Measurements from ENCODE around the gene MATN1.

The MATN1 gene

GRCh38 chr1:30745834-30746208, 22.4 kb upstream of the MATN1 start:
- ChIA-PET CTCF (interaction anchor here (0.6 kb wide), 1 partner anchor 1429 kb away, joined by 4 read pairs; no protein-coding TSS in a partner anchor), POLR2A (ENCODE audit: low non-redundant PET) (no interaction called here)
- H3K27ac ChIP-seq = peak overlapping the region; percentile 81
- no peak for DNase-seq (ENCODE audit: low spot score)
- TF ChIP-seq CTCF (conservative IDR thresholded peaks at IDR 0.05; ENCODE audit: low read depth) = no peak

DNA sequence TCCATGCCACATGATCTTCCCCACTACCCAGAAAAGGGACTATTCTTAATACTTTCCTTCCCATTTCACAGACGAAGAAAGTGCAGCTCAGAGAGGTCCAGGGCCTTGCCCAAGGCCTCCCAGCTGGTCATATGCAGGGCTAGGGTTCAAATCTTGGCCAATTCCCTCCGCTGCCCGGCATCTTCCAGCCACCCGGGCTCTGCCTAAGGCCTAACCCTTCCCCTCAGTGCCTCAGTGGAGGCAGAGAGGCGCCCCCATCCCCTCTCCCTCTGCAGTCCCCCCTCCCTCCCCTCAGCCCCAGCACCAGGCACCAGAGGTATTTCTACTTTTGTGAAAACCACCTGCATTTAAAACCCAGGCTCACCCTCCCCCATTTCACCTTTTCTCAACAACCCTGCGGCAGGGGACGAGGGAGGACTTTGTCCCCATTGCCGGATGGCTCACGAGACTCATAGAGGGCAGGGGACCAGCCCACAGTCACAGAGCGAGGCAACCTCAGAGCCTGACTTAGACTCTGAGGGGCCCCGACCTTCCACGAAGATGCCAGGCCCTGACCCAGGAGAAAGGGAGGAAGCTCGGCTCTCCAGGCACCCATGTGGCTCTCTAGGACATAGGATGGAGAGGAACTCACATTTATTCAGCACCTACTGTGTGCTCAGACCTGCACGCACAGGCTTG, 21.9 kb upstream of the MATN1 start:
- ChIA-PET POLR2A (ENCODE audit: low non-redundant PET) (no interaction called here), CTCF (interaction anchor here (0.9 to 1.0 kb wide), 2 partner anchors 34 to 56 kb away, joined by 3 read pairs; no protein-coding TSS in a partner anchor)
- TF ChIP-seq CTCF (conservative IDR thresholded peaks at IDR 0.05; ENCODE audit: low read depth) = no peak
- DNase-seq (ENCODE audit: low spot score) = no peak
- peak overlapping the region; percentile 81 for H3K27ac ChIP-seq

GRCh38 chr1:30744060-30744756, 20.8 kb upstream of the MATN1 start:
- H3K27ac ChIP-seq = peak overlapping the region; percentile 67
- TF ChIP-seq CTCF (conservative IDR thresholded peaks at IDR 0.05; ENCODE audit: low read depth) = no peak
- CTCF ChIA-PET = interaction anchor here (0.8 to 1.0 kb wide), 2 partner anchors 13 to 36 kb away, joined by 3 read pairs; no protein-coding TSS in a partner anchor
- POLR2A ChIA-PET (ENCODE audit: low non-redundant PET) = interaction anchor here (0.9 kb wide), 1 partner anchor 27 kb away, joined by 8 read pairs; no protein-coding TSS in a partner anchor
- no peak for DNase-seq (ENCODE audit: low spot score)

GRCh38 chr1:30743584-30744059, 20.2 kb upstream of the MATN1 start:
- H3K27ac ChIP-seq = peak overlapping the region; percentile 67
- POLR2A ChIA-PET (ENCODE audit: low non-redundant PET) = interaction anchor here (0.9 kb wide), 1 partner anchor 26 kb away, joined by 8 read pairs; no protein-coding TSS in a partner anchor
- peak; percentile 68 for DNase-seq (ENCODE audit: low spot score)
- CTCF ChIA-PET = interaction anchor here (0.8 kb wide), 1 partner anchor 13 kb away, joined by 3 read pairs; no protein-coding TSS in a partner anchor
- TF ChIP-seq CTCF (conservative IDR thresholded peaks at IDR 0.05; ENCODE audit: low read depth) = no peak

- H3K27ac ChIP-seq = no peak overlapping the region
- ChIA-PET CTCF (interaction anchor here (0.8 kb wide), 1 partner anchor 14 kb away, joined by 3 read pairs; no protein-coding TSS in a partner anchor), POLR2A (ENCODE audit: low non-redundant PET) (no interaction called here)
- TF ChIP-seq CTCF (conservative IDR thresholded peaks at IDR 0.05; ENCODE audit: low read depth) = no peak
- DNase-seq (ENCODE audit: low spot score) = no peak
Observed at GRCh38 chr1:30742963-30743559, 19.7 kb upstream of the MATN1 start.

DNA sequence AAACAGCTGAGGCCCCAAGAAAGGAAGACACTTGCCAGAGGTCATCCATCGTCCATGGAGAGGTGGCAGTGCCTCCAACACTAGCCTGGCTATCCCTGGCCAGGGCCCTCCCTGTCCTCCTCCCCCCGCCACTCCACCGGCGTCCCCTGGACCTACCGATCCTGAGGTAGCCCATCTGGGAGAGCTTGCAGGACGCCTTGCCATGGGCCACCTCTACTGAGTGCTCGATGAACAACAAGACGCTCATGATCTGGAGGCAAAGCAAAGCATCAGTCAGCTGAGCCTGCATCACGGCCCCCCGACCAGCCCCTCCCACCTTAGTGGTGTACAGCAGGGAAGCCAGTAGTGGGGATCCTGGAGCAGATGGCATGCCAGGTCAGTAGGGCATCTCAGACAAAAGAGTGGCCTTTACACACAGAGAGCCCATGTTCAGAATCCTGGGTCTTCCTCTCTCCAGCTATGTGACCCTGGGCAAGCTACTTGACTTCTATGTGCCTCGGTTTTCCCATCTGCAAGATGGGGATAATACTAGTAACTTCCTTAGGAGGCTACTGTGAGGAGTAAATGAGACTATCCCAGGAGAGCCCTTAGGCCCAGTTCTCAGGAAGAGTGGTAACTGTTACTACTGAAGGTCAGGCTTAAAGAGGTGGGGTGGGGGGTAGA, 19.0 kb upstream of the MATN1 start:
- no peak for TF ChIP-seq CTCF (conservative IDR thresholded peaks at IDR 0.05; ENCODE audit: low read depth)
- DNase-seq (ENCODE audit: low spot score) = no peak
- ChIA-PET POLR2A (ENCODE audit: low non-redundant PET) (no interaction called here), CTCF (no interaction called here)
- H3K27ac ChIP-seq = no peak overlapping the region
